ENCODE results near the gene PRR14L.
"Not testable (repeated sequence)": the region's sequence is repeated elsewhere in the genome, so short reads cannot be mapped to it uniquely, and the experiment has no call there.

Gene PRR14L

GRCh38 chr22:31681349-31682345, 68.3 kb downstream of the PRR14L start:
- no peak for DNase-seq

- DNase-seq = no peak
Measured at GRCh38 chr22:31680861-31681341, 69.0 kb downstream of the PRR14L start.

- DNase-seq = no peak
Measured at GRCh38 chr22:31678748-31679147, 71.2 kb downstream of the PRR14L start.

GRCh38 chr22:31676700-31677099, 73.2 kb downstream of the PRR14L start:
- no peak for DNase-seq

- DNase-seq = not testable (repeated sequence)
Measured at GRCh38 chr22:31674219-31674618, 75.7 kb downstream of the PRR14L start.

GRCh38 chr22:31668849-31669248, 81.1 kb downstream of the PRR14L start:
- DNase-seq = not testable (repeated sequence)

- DNase-seq = no peak
Measured at GRCh38 chr22:31662668-31663037, 87.3 kb downstream of the PRR14L start.

- peak; percentile 94 to 98 for DNase-seq
Measured at GRCh38 chr22:31661851-31662667, 87.9 kb downstream of the PRR14L start, which contains the start of gene PISD. PISD (minus strand) TSS chr22:31662215; CDS start chr22:31662208, 7 bp downstream.

GRCh38 chr22:31660860-31661341, 89.0 kb downstream of the PRR14L start:
- not testable (repeated sequence) for DNase-seq

- DNase-seq = no peak
Measured at GRCh38 chr22:31659246-31659645, 90.7 kb downstream of the PRR14L start.

GRCh38 chr22:31654408-31654807, 95.5 kb downstream of the PRR14L start:
- DNase-seq = no peak

GRCh38 chr22:31653944-31654343, 96.0 kb downstream of the PRR14L start:
- DNase-seq = no peak

GRCh38 chr22:31652911-31653684, 96.8 kb downstream of the PRR14L start:
- no peak for DNase-seq

- DNase-seq = no peak
Measured at GRCh38 chr22:31652088-31652487, 97.8 kb downstream of the PRR14L start.

GRCh38 chr22:31651664-31652063, 98.3 kb downstream of the PRR14L start:
- no peak for DNase-seq

- DNase-seq = no peak
Measured at GRCh38 chr22:31650391-31650790, 99.5 kb downstream of the PRR14L start.

- no peak for DNase-seq
Measured at GRCh38 chr22:31647523-31648320, 102.2 kb downstream of the PRR14L start.

GRCh38 chr22:31647066-31647465, 102.9 kb downstream of the PRR14L start:
- DNase-seq = no peak

- DNase-seq = no peak
Measured at GRCh38 chr22:31646186-31647019, 103.5 kb downstream of the PRR14L start.

GRCh38 chr22:31639436-31640039, 110.4 kb downstream of the PRR14L start:
- no peak for DNase-seq

All from NCI-H1930 (cell line).